ENCODE measurements around the gene ORC1. TPM values are rescaled to one million over a fixed set of nuclear protein-coding genes. Genes with fewer than 3 reads are reported as not detected.

The ORC1 gene
- total RNA-seq, 4 donors from 2014 or later = 0.25 to 1.6 (median 0.92) TPM

DNA sequence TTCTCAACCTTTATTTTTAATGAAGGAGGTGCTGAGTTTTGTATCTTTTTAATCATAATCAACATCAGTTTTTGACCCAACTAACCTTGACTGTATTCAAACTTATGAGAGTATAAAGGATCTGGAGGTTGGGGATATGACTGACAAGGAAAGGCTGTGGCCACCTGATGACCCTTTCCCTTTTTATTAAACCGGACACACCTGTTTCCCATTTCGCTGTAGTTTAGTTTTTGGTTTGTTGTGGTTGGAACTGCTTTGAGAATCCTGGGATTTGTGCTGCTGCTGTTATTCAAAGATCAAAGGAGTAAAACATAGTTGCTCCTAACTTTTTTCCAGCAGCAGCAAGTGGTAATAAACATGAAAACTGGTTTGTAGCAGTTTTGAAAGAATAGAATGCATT is 12.6 kb upstream of the ORC1 start:
- ATAC-seq (ENCODE audit: low FRiP score) (no peak), DNase-seq (ENCODE audit: low spot score) (no peak)
- TF ChIP-seq, protein P1, sequence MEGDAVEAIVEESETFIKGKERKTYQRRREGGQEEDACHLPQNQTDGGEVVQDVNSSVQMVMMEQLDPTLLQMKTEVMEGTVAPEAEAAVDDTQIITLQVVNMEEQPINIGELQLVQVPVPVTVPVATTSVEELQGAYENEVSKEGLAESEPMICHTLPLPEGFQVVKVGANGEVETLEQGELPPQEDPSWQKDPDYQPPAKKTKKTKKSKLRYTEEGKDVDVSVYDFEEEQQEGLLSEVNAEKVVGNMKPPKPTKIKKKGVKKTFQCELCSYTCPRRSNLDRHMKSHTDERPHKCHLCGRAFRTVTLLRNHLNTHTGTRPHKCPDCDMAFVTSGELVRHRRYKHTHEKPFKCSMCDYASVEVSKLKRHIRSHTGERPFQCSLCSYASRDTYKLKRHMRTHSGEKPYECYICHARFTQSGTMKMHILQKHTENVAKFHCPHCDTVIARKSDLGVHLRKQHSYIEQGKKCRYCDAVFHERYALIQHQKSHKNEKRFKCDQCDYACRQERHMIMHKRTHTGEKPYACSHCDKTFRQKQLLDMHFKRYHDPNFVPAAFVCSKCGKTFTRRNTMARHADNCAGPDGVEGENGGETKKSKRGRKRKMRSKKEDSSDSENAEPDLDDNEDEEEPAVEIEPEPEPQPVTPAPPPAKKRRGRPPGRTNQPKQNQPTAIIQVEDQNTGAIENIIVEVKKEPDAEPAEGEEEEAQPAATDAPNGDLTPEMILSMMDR (IDR thresholded peaks at IDR 0.05) = no peak

DNA sequence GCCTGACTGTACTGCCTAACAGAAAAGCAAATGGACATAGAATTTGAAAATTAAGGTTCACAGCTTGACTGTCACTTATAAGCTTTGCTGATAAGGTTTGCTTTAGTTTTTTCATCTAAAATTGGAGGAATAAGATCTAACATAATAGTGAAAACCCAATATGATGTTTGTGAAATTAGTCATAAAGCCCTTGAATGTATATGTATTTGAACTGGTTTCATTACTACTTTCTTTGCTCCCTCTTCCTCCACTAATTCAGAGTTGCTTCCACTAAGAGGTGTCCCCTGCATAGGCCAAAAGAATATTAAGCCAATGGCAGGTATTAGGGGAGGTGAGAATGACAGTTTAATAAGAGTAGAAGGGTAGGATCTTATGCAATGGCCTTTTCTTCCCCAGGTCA is 10.7 kb upstream of the ORC1 start:
- DNase-seq (ENCODE audit: low spot score) (no peak), ATAC-seq (ENCODE audit: low FRiP score) (no peak)
- TF ChIP-seq, protein P1 (IDR thresholded peaks at IDR 0.05) = no peak

DNA sequence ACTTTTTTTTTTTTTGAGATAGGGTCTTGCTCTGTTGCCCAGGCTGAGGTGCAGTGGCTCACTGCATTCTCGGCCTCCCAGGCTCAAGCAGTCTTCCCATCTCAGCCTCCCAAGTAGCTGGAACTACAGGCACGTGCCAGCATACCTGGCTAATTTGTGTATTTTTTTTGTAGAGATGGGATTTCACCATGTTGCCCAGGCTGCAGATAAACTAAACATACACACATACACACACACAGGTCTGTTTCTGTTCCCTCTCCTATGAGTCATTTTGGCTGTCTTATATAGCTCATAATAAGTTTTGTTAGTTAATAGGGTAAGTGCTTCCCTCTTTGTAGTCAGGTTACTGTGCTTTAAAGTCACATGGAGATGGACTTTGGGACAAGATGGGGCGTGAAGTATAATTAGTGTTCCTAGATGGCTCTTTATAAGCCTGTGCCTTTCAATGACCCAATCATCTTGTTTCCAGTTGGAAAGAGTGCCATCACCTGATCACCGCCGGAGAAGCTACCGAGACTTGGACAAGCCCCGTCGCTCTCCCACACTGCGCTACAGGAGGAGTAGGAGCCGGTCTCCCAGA is 9.3 kb upstream of the ORC1 start:
- DNase-seq (ENCODE audit: low spot score) = no peak
- no peak for ATAC-seq (ENCODE audit: low FRiP score)
- TF ChIP-seq, protein P1 (IDR thresholded peaks at IDR 0.05) = no peak

DNA sequence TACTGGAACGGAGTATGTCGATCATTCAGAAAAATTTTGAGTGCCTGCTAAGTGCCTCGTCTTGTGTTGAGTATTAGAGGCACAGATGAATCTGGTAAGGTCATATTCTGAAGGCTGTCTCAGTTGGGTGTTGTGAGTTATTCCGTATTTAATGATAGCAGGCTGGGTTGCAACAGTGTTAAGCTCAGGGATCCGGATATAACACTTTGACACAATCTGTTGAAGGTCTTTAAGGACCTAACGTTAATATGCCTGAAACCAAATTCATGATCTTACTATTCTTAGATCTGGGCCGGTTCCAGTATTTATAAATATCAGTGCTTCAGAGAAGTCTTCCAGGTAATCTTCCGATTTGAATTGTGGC is 734 bp upstream of the ORC1 start:
- ATAC-seq (ENCODE audit: low FRiP score) = no peak
- TF ChIP-seq, protein P1 (IDR thresholded peaks at IDR 0.05) = no peak
- no peak for DNase-seq (ENCODE audit: low spot score)

DNA sequence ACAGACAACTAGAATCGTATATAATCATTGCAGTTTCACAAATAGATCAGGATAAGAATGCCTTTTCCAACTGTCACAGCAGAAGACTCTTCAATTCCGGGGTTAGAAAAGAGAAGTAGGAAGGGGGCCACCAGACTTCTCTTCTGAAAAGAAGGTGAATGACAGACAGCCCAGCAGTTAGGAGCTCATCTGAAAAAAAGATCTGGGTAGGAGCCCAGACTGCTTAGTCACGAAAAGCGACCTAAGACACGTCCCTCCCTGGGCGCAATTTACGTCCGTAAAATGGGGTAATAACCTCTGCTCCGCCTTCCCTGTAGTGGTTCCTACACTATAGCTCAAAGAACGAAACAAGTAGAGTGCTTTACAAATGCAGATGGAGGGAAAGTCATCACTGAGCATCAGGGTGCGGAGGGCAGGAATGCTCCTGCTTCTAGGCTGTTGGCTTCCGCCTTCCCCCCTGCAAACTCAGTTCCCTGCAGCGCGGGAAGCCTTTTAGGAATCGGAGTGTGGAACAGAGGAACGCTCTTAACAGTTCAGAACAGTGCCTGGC is 582 bp downstream of the ORC1 start:
- DNase-seq (ENCODE audit: low spot score) (no peak), ATAC-seq (ENCODE audit: low FRiP score) (peak; percentile 15)
- TF ChIP-seq, protein P1 (IDR thresholded peaks at IDR 0.05) = no peak

DNA sequence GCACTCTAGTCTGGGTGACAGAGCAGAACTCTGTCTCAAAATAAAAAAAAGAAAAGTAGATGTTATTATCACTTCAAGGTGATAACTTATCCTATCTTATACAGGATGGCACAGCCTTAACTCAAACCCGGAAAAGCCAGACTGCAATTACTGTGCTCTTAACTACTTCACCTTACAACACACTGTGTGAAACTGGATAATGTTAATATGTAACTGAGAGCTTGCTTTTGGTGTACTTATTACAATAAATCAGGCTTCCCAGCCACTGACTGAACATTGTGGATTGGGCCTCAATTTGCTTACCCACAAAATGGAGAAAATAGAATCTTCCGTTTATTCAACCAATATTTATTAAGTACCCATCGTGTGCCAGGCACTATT is 1.4 kb downstream of the ORC1 start:
- ATAC-seq (ENCODE audit: low FRiP score) = no peak
- no peak for DNase-seq (ENCODE audit: low spot score)
- TF ChIP-seq, protein P1 (IDR thresholded peaks at IDR 0.05) = no peak

DNA sequence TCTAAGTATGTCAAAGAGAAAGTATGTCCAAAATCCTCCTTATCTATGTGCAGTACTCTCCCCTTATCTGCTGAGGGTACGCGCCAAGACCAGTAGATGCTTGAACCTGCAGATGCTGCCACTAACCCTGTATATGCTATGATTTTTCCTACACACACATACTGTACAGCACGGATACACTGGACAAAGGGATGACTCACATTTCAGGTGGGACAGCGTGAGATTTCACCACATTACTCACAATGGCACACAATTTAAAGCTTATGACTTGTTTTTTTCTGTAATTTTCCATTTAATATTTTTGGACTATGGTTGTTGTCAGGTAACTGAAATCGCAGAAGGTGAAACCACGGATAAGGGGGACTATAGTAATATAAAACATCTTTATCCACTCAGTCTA is 4.1 kb downstream of the ORC1 start:
- no peak for DNase-seq (ENCODE audit: low spot score)
- ATAC-seq (ENCODE audit: low FRiP score) = no peak
- TF ChIP-seq, protein P1 (IDR thresholded peaks at IDR 0.05) = no peak

Data from omental fat pad (tissue), 4 donors.